Activated CD8-positive, alpha-beta memory T cell treated with anti-CD3 and anti-CD28 coated beads, Interleukin-2, amount 50 U/mL, for 24 hours (primary cell): Measurements from ENCODE around the gene LPAR6.

ENCODE experiments used
- DNase-seq: peaks from one replicate; pipeline ENCODE4 v3.0.0-alpha.2; 2020; ENCODE audit errors: extremely low read depth

LPAR6 gene

GRCh38 chr13:48414501-48414900 is 1.6 kb upstream of the LPAR6 start:
- no peak for DNase-seq

GRCh38 chr13:48411841-48412531 is 927 bp downstream of the LPAR6 start:
- DNase-seq: no peak

DNA sequence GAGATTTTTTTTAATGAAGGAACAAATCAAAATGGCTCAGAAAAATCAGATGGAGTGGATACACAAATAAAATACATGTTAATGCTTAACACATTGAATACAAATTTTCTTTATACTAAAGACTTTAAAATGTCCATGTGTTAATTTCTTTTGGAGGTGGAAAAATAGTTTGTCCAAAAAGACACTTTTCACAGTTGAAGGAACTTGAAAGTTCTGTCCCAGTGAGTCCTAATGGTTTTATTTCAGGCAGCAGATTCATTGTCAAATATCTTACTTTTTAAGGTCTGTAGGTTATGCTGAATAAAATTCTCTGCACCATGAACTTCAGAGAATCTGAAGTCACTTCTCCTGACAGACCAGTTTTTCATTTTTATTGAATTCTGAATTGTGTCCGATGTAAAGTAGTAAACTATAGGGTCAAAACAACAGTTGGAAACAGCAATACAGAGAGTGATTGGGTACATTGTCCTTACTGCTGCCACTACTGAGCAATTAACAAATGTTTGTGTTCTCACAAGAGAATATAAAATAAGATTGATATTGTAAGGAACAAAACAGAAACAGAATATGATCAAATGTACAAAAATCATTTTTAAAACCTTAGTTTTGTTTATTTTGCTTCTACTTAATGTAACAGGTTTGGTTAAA is 1.6 kb downstream of the LPAR6 start:
- no peak for DNase-seq

- DNase-seq: no peak
Observed at GRCh38 chr13:48410199-48410598, 2.7 kb downstream of the LPAR6 start.

GRCh38 chr13:48405875-48406274 is 7.0 kb downstream of the LPAR6 start:
- DNase-seq: no peak

GRCh38 chr13:48404952-48405351 is 8.0 kb downstream of the LPAR6 start:
- DNase-seq: no peak

DNA sequence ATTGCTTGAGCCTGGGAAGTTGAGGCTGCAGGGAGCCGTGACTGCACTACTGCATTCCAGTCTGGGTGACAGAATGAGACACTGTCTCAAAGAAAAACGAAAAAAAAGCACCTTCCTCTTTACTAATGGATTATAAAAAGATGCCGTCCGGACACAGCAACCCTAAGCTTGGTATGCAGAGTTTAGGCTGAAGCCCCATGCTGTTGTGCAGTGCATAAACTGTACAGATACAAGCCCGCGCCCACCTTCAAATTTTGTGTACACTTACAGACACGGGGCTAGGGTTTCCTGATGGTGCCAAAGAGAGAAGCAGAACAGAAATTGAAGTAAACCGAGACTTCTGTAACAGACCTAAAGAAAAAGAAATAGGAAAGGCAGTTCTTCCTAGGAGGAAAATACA is 9.0 kb downstream of the LPAR6 start:
- DNase-seq: no peak

DNA sequence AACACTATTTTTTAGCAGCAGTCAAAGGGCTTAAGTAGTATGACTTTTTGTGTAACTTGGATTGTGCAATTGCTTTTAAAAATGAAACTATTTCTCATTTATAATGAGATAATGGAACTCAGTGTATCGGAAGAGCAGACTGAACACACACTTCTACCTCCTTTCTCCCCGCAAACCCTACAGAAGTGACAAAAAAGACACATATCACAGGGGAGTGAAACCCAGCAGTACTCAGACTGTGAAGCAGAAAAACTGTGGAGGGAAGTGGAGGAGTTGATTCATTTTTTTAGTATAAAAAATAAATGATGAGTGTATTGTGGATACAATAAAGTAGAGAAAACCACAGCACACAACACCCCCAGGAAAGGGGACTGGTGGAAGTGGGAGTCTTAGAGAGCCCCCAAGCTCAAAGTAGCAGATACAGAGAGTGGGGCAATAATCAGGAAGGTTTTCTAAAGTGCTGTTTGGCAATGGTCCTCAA is 9.7 kb downstream of the LPAR6 start:
- no peak for DNase-seq

- DNase-seq: no peak
Observed at GRCh38 chr13:48402325-48402932, 10.5 kb downstream of the LPAR6 start.

GRCh38 chr13:48401480-48401879 is 11.4 kb downstream of the LPAR6 start:
- DNase-seq: no peak

- no peak for DNase-seq
Observed at GRCh38 chr13:48400850-48401291, 12.0 kb downstream of the LPAR6 start.

DNA sequence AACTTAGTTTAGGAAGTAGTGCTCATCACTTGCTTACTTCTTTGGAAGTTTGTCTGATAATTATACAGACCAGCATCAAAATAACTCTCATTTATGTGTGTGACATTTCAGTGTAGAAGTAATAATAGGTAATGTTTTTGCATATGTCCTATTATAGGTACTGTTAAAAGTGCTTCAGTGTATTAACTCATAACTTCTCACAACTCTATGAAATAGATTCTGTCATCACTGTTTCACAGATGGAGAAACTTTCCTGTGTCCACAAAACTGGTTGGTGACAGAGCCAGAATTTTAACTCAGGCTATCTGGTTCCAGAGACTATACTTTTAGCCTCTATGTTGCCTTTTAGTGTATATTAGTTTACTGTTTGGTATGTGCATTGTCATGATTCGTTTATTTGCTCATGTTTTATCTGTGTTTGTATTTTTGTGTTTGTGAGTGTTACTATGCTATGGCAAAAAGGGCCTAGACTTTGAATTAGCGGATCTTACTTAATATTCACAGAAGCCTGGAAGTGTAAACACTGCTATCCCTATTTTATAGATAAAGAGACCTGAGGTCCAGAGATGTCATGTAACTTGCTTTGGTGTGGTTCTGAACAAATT is 12.7 kb downstream of the LPAR6 start:
- DNase-seq: no peak

DNA sequence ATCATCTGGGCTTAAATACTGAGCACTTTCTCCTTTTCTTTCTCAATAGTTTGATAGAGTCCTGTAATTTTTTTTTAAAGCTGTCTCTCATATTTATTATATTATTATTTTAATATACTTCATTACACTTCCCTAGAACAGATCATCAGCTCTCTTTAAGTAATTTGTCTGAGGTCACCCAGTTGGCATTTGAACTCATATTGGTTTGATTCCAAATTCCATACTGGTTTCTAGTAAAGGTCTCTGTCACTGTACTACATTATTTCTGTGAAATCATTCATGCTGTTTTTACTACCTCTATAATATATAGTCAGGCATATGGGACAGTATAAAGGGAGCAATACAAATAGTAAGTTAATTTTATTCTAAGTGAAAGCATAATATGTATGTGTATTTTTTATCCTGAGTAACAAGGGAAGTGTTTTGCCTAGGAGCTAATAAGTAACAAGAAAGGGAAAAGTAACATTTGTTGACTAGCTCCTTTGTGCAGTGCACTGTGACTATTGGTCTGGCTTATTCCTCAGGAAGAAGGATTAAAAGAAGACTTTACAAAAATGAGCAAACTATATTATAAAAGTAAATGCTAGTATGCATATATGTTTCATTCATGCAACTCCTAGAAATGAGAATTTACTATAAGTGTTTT is 14.3 kb downstream of the LPAR6 start:
- no peak for DNase-seq

DNA sequence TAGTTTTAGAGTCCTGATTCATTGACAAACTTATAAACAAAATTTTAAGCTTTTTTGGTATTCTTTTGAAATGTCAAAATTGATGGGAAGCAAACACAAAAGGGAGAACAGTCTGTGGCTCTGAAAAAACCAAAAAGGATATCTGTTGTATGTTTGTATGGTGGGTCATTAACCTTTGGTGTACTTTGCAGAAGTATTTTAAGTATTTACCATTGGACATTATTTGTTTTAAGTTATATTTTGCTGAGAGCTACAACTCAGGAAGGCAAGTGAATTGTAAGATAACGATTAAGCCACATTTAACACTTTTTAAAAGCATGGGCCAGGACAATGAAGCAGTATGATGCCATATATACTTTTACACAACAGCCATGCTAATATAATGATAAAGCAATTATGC is 15.2 kb downstream of the LPAR6 start:
- no peak for DNase-seq

DNA sequence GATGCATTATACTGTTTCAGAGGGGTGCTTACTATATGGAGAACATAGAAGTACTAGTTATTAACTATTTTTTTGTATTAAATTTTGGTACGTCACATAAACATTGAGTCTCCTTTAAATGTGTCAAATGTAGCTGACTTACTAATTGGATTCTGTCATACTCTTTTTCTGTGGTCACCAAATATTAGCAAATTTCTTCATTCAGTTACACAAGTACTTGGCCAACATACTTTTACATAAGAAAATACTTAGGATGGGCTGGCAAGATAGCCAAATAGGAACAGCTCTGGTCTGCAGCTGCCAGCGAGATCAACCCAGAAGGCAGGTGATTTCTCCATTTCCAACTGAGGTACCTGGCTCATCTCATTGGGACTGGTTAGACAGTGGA is 19.2 kb downstream of the LPAR6 start:
- DNase-seq: no peak

DNA sequence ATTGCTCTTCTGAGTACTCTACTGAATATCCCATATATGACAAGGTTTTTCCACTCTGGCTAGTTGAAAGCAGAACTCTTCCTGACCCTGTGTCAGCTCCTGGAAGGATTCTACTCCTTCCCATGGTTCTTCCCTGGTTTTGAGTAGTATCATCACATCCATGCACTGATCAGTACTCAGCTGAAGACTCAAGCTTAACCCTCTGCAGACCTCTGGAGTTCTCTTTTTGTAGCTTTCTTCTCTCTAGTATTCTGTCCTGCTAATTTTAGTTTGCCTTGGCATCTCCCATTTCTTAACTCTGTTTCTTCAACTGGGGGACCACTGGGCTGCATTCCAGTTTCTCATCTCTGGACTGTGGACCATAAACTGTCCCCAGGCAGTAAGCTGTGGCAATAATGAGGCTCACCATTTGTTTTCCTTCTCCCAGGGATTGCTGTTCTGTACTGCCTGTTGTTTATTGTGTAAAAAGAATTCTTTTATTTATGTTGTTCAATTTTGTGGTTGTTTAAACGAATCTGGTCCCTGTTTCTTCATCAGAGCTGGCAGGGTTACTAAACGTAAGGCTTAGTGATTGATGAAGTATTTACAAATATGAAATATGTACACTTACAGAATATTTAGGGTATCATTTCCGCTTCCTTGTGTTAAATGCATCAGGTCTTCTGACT is 19.7 kb downstream of the LPAR6 start:
- DNase-seq: no peak

DNA sequence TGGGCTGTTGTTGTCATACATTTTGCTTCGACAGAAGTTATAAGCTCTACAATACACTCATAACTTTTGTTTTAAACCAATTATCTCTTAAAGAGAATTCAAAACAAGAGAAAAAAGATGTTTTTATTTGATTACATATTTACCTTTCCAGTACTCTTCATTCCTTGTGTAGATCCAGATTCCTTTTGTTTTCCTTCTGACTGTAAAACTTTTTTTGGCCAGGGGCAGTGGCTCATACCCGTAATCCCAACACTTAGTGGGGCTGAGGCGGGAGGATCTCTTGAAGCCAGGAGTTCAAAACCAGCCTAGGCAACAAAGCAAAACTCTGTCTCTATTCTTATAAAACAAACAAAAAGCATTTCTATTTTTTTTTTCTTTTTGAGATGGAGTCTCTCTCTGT is 21.7 kb downstream of the LPAR6 start:
- no peak for DNase-seq

GRCh38 chr13:48386816-48387215 is 26.1 kb downstream of the LPAR6 start:
- DNase-seq: no peak

GRCh38 chr13:48383384-48383783 is 29.5 kb downstream of the LPAR6 start:
- DNase-seq: no peak

DNA sequence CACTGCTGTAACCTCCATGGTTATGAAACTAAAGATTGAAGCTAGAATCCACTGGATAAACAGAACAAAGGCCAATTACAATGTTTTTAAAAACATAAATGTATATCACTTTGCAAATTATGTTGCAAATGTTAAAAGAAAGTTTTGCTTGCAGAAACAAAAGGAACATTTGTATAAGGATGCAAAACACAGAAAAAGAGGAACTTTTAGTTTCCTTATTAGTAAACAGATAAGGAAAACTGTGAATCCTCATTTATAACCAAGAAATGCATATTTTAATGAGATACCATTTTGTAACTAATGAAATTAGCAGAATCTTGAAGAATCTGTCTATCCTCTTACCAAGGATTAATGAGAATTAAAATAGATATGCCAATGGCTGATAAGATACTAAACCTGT is 32.3 kb downstream of the LPAR6 start:
- no peak for DNase-seq

GRCh38 chr13:48377857-48378256 is 35.1 kb downstream of the LPAR6 start:
- DNase-seq: no peak

DNA sequence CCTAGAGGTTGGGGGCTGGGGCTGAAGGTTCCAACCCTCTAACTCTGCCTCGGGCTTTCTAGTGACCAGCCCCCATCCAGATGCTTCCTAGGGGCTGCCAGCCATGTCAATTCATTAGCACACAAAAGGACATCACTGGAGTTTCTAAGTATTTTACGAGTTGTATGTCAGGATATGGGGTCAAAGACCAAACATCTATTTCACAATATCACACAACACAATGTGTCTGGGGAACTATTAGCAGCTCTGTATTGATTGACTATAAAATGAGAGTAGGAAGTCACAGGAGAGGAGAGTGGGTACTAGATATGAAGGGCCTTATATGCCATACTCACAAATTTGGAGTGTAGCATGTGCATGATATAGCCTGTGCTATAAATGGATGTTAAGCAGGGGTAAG is 42.1 kb downstream of the LPAR6 start:
- DNase-seq: no peak
